DND-41 (cell line): Measurements from ENCODE around the gene PYGL.

Experiments
- ATAC-seq: fragments of 200-7000 bp; cut with Tn5 transposase; 3 replicates; pipeline ENCODE4 v1.9.1; 2021; ENCODE audit warnings: low read depth; ENCODE audit not compliant: insufficient read depth
- DNase-seq: peaks from one replicate; pipeline ENCODE4 v3.0.0-alpha.2; 2020
- H2AFZ ChIP-seq: 2 replicates; pipeline ENCODE4 v1.6.0; 2012; ENCODE audit warnings: low read depth, low read length
- H3K27ac ChIP-seq: 2 replicates; pipeline ENCODE4 v1.5.1; 2012; ENCODE audit warnings: low read length, inconsistent platforms
- H3K27me3 ChIP-seq: fragments of 200-600 bp; sonication (generic); 2 replicates; pipeline ENCODE4 v1.6.0; 2012; ENCODE audit warnings: low read length, mild to moderate bottlenecking, inconsistent platforms; ENCODE audit not compliant: insufficient read depth, poor library complexity
- H3K36me3 ChIP-seq: 2 replicates; pipeline ENCODE4 v1.5.1; 2012; ENCODE audit warnings: low read length, inconsistent platforms; ENCODE audit not compliant: insufficient read depth
- H3K4me1 ChIP-seq: 2 replicates; pipeline ENCODE4 v1.5.1; 2012; ENCODE audit warnings: mild to moderate bottlenecking, low read length; ENCODE audit not compliant: insufficient read depth
- H3K4me2 ChIP-seq: 2 replicates; pipeline ENCODE4 v1.6.0; 2012; ENCODE audit warnings: mild to moderate bottlenecking, moderate library complexity, low read length, inconsistent platforms; ENCODE audit not compliant: insufficient read depth
- H3K4me3 ChIP-seq, 2 experiments: fragments of 200-600 bp in 1 of 2; shearing (Covaris generic) in 1 of 2; 2 replicates each; pipeline ENCODE4 v1.5.1; 2012 to 2016; ENCODE audit warnings: inconsistent platforms in 2 of 2, low read length in 2 of 2, mild to moderate bottlenecking in 2 of 2, low read depth in 1 of 2, moderate library complexity in 1 of 2
- H3K79me2 ChIP-seq: 2 replicates; pipeline ENCODE4 v1.6.0; 2012; ENCODE audit warnings: low read length, inconsistent platforms; ENCODE audit not compliant: insufficient read depth
- H3K9ac ChIP-seq: 2 replicates; pipeline ENCODE4 v1.6.0; 2012; ENCODE audit warnings: low read depth, mild to moderate bottlenecking, inconsistent platforms, low read length, moderate library complexity
- H3K9me3 ChIP-seq: 2 replicates; pipeline ENCODE4 v1.5.1; 2012; ENCODE audit warnings: low read length, moderate library complexity, mild to moderate bottlenecking, inconsistent platforms; ENCODE audit not compliant: insufficient read depth, severe bottlenecking
- H4K20me1 ChIP-seq: 2 replicates; pipeline ENCODE4 v1.6.0; 2012; ENCODE audit warnings: low read length; ENCODE audit not compliant: insufficient read depth
- EZH2 ChIP-seq: IDR thresholded peaks from 3 replicates; pipeline ENCODE4 v1.6.1; 2012; ENCODE audit warnings: borderline replicate concordance, low read depth, mild to moderate bottlenecking, moderate library complexity, low read length, inconsistent platforms; ENCODE audit not compliant: severe bottlenecking
- TF ChIP-seq, protein P1 (sequence below): IDR thresholded peaks from 2 replicates; pipeline ENCODE4 v1.5.1; 2012; ENCODE audit warnings: borderline replicate concordance, low read length, moderate library complexity, mild to moderate bottlenecking; ENCODE audit not compliant: poor library complexity, severe bottlenecking; ENCODE audit errors: extremely low read depth

The PYGL gene

DNA sequence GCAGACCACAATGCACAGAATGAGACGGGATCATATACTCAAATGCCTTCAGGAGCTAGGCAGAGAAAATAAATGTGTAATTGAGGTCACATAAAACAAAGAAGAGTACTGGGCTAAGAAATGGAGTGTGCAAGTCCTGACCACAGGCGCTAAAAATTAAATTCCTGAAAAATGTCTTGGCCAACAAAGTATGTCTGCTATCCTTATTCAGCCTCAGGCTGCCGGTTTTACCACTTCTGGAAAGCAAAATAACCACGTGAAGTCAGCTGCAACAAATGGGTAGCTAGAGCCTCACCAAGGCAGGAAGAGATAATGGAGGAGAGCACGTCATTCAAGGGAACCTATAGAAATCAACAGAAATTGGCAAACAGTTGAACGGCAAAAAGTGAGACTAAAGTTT, 3.1 kb downstream of the PYGL start:
- Histone ChIP-seq H3K27ac (no peak overlapping the region), H4K20me1 (no peaks in the 10 kb centered on the region), H3K4me1 (peaks cover 12% of the 10 kb centered on the region), H3K9ac (no peak overlapping the region), H3K9me3 (no peaks in the 10 kb centered on the region), H3K4me2 (no peak overlapping the region), H2AFZ (no peak overlapping the region), H3K27me3 (no peaks in the 10 kb centered on the region), H3K4me3 (no peak overlapping the region), H3K79me2 (no peaks in the 10 kb centered on the region), H3K36me3 (no peaks in the 10 kb centered on the region)
- no peak for DNase-seq
- no peak for ATAC-seq
- TF ChIP-seq, protein P1, sequence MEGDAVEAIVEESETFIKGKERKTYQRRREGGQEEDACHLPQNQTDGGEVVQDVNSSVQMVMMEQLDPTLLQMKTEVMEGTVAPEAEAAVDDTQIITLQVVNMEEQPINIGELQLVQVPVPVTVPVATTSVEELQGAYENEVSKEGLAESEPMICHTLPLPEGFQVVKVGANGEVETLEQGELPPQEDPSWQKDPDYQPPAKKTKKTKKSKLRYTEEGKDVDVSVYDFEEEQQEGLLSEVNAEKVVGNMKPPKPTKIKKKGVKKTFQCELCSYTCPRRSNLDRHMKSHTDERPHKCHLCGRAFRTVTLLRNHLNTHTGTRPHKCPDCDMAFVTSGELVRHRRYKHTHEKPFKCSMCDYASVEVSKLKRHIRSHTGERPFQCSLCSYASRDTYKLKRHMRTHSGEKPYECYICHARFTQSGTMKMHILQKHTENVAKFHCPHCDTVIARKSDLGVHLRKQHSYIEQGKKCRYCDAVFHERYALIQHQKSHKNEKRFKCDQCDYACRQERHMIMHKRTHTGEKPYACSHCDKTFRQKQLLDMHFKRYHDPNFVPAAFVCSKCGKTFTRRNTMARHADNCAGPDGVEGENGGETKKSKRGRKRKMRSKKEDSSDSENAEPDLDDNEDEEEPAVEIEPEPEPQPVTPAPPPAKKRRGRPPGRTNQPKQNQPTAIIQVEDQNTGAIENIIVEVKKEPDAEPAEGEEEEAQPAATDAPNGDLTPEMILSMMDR = no peak
- TF ChIP-seq EZH2 = no peak

DNA sequence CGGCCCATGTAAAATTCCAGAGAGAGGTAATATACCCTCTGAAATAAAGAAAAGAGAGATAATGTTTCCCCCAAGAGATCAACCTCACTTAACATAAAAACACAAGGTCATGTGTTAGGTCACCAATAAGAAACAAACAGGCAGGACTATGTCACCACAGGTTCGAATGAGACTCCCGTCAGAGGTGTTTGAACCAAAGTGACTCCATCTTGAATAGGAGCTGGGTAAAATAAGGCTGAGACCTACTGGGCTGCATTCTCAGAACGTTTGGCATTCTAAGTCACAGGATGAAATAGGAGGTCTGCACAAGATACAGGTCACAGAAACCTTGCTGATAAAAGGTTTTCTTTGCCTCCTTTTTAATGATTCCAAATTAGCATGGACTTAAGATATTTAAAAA, 6.5 kb downstream of the PYGL start:
- Histone ChIP-seq H3K36me3 (no peaks in the 10 kb centered on the region), H3K4me2 (no peak overlapping the region), H4K20me1 (no peaks in the 10 kb centered on the region), H3K9me3 (no peaks in the 10 kb centered on the region), H3K79me2 (no peaks in the 10 kb centered on the region), H3K4me3 (no peak overlapping the region), H2AFZ (no peak overlapping the region), H3K9ac (no peak overlapping the region), H3K27ac (no peak overlapping the region), H3K27me3 (no peaks in the 10 kb centered on the region), H3K4me1 (no peaks in the 10 kb centered on the region)
- ATAC-seq (no peak), DNase-seq (no peak)
- TF ChIP-seq, protein P1 = no peak

DNA sequence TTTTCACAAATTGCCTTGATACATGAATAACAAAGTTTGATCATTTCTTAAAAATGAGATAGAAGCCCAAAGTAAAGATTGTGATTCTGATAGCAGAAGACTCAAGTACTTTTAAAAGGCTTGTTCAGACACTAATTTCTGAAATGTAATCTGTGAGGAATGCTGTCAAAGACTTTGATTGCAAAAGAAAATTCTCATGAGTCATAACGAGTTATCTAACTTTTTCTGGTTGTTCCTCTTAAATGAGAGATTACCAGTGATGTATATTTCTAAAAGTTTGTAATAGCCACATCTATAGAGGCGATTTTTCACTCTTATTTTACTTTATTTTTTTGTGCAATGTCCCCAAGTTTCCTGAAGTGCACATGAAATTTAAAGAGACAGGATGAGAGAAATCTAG, 7.0 kb downstream of the PYGL start:
- ATAC-seq (no peak), DNase-seq (no peak)
- H3K4me3 ChIP-seq = no peak overlapping the region
- no peak for TF ChIP-seq EZH2
- TF ChIP-seq, protein P1 = no peak
- H3K27ac ChIP-seq = no peak overlapping the region
- no peaks in the 10 kb centered on the region for H4K20me1 ChIP-seq
- H3K36me3 ChIP-seq = no peaks in the 10 kb centered on the region
- no peaks in the 10 kb centered on the region for H3K27me3 ChIP-seq
- no peak overlapping the region for H3K4me2 ChIP-seq
- H3K4me1 ChIP-seq = no peaks in the 10 kb centered on the region
- H3K9me3 ChIP-seq = no peaks in the 10 kb centered on the region
- H3K9ac ChIP-seq = no peak overlapping the region
- H3K79me2 ChIP-seq = no peaks in the 10 kb centered on the region
- no peak overlapping the region for H2AFZ ChIP-seq

DNA sequence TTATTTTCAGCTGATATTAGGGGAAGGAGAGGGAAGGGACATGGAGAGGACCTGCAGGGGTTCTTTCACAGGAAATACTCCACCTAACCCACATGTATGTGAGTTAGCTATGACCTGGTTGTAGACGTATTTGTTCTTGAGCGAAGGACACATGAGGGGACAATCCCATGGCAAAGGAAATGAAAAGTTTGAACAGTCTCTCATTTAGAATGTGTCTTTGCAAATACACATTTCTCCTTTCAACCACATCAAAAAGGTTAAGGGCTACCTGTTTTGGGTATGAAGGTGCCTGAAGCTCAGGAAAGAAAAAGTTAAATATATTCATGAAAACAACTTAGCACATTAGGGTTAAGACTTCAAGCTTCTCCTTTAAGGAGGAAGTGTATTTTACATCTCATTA, 7.4 kb downstream of the PYGL start:
- no peaks in the 10 kb centered on the region for H3K79me2 ChIP-seq
- H3K9me3 ChIP-seq = no peaks in the 10 kb centered on the region
- H2AFZ ChIP-seq = no peak overlapping the region
- H3K4me1 ChIP-seq = no peaks in the 10 kb centered on the region
- DNase-seq (no peak), ATAC-seq (no peak)
- H3K9ac ChIP-seq = no peak overlapping the region
- no peak overlapping the region for H3K27ac ChIP-seq
- H3K27me3 ChIP-seq = no peaks in the 10 kb centered on the region
- TF ChIP-seq, protein P1 = no peak
- no peak for TF ChIP-seq EZH2
- no peaks in the 10 kb centered on the region for H4K20me1 ChIP-seq
- H3K4me2 ChIP-seq = no peak overlapping the region
- H3K36me3 ChIP-seq = no peaks in the 10 kb centered on the region
- no peak overlapping the region for H3K4me3 ChIP-seq
